ENCODE measurements around the gene RARS2. TPM values are rescaled to one million over a fixed set of nuclear protein-coding genes. Genes with fewer than 3 reads are reported as not detected.

RARS2 gene
- total and polyA plus RNA-seq, 2 of the 8 experiments (the other 6 are each of a cell fraction or from before 2014, with no cell fraction given), result 10.2 to 40.5 TPM

DNA sequence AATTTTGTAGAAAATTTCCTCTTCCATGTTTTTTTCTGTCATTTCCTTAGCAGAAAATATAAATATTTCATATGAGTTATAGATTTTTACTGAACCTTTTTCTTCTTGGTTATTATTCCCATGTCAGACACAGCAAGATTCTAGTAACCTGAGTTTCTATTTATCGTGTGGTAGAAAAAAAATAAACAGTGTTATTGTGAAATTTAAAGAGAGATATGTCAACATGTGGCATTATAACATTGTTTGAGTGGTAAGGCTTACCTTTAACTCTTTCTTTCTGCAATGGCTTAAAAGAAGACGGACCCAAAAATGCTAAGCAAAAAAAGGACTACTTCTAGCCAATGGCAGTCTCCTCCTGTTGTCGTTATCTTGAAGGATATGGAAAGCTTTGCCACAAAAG, 19.0 kb upstream of the RARS2 start (continued):
- TF ChIP-seq, protein P1, sequence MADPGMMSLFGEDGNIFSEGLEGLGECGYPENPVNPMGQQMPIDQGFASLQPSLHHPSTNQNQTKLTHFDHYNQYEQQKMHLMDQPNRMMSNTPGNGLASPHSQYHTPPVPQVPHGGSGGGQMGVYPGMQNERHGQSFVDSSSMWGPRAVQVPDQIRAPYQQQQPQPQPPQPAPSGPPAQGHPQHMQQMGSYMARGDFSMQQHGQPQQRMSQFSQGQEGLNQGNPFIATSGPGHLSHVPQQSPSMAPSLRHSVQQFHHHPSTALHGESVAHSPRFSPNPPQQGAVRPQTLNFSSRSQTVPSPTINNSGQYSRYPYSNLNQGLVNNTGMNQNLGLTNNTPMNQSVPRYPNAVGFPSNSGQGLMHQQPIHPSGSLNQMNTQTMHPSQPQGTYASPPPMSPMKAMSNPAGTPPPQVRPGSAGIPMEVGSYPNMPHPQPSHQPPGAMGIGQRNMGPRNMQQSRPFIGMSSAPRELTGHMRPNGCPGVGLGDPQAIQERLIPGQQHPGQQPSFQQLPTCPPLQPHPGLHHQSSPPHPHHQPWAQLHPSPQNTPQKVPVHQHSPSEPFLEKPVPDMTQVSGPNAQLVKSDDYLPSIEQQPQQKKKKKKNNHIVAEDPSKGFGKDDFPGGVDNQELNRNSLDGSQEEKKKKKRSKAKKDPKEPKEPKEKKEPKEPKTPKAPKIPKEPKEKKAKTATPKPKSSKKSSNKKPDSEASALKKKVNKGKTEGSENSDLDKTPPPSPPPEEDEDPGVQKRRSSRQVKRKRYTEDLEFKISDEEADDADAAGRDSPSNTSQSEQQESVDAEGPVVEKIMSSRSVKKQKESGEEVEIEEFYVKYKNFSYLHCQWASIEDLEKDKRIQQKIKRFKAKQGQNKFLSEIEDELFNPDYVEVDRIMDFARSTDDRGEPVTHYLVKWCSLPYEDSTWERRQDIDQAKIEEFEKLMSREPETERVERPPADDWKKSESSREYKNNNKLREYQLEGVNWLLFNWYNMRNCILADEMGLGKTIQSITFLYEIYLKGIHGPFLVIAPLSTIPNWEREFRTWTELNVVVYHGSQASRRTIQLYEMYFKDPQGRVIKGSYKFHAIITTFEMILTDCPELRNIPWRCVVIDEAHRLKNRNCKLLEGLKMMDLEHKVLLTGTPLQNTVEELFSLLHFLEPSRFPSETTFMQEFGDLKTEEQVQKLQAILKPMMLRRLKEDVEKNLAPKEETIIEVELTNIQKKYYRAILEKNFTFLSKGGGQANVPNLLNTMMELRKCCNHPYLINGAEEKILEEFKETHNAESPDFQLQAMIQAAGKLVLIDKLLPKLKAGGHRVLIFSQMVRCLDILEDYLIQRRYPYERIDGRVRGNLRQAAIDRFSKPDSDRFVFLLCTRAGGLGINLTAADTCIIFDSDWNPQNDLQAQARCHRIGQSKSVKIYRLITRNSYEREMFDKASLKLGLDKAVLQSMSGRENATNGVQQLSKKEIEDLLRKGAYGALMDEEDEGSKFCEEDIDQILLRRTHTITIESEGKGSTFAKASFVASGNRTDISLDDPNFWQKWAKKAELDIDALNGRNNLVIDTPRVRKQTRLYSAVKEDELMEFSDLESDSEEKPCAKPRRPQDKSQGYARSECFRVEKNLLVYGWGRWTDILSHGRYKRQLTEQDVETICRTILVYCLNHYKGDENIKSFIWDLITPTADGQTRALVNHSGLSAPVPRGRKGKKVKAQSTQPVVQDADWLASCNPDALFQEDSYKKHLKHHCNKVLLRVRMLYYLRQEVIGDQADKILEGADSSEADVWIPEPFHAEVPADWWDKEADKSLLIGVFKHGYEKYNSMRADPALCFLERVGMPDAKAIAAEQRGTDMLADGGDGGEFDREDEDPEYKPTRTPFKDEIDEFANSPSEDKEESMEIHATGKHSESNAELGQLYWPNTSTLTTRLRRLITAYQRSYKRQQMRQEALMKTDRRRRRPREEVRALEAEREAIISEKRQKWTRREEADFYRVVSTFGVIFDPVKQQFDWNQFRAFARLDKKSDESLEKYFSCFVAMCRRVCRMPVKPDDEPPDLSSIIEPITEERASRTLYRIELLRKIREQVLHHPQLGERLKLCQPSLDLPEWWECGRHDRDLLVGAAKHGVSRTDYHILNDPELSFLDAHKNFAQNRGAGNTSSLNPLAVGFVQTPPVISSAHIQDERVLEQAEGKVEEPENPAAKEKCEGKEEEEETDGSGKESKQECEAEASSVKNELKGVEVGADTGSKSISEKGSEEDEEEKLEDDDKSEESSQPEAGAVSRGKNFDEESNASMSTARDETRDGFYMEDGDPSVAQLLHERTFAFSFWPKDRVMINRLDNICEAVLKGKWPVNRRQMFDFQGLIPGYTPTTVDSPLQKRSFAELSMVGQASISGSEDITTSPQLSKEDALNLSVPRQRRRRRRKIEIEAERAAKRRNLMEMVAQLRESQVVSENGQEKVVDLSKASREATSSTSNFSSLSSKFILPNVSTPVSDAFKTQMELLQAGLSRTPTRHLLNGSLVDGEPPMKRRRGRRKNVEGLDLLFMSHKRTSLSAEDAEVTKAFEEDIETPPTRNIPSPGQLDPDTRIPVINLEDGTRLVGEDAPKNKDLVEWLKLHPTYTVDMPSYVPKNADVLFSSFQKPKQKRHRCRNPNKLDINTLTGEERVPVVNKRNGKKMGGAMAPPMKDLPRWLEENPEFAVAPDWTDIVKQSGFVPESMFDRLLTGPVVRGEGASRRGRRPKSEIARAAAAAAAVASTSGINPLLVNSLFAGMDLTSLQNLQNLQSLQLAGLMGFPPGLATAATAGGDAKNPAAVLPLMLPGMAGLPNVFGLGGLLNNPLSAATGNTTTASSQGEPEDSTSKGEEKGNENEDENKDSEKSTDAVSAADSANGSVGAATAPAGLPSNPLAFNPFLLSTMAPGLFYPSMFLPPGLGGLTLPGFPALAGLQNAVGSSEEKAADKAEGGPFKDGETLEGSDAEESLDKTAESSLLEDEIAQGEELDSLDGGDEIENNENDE (IDR thresholded peaks at IDR 0.05; ENCODE audit: insufficient replicate concordance, low read length), result no peak
- TF ChIP-seq NANOG (IDR thresholded peaks at IDR 0.05; ENCODE audit: insufficient read depth, low read depth, low read length, poor library complexity, severe bottlenecking) (no peak), SIX5 (IDR thresholded peaks at IDR 0.05; ENCODE audit: low read depth, low read length) (no peak), EGR1 (IDR thresholded peaks at IDR 0.05; ENCODE audit: borderline replicate concordance, low read depth, low read length) (no peak), BCL11A (IDR thresholded peaks at IDR 0.05; ENCODE audit: low read depth in 2 of 2, low read length in 2 of 2) (no peak), PHF8 (conservative IDR thresholded peaks at IDR 0.05; ENCODE audit: low read depth, low read length) (no peak), TAF7 (optimal IDR thresholded peaks at IDR 0.05; ENCODE audit: borderline replicate concordance, low read depth, low read length) (no peak), JUND (IDR thresholded peaks at IDR 0.05; ENCODE audit: low read length) (no peak), RBBP5 (IDR thresholded peaks at IDR 0.05; ENCODE audit: borderline replicate concordance, low read depth, low read length) (no peak), SRF (IDR thresholded peaks at IDR 0.05; ENCODE audit: low read depth, low read length) (no peak), POLR2A (IDR thresholded peaks at IDR 0.05; ENCODE audit: control extremely low read depth in 1 of 2, low read depth in 2 of 2, low read length in 2 of 2) (no peak)

All from H1 (cell line).